Left renal pelvis (tissue), 4 donors: ENCODE measurements around the gene ZC3H7B. TPM values are rescaled to one million over a fixed set of nuclear protein-coding genes. Genes with fewer than 3 reads are reported as not detected.

Experiments
- DNase-seq, 4 donors: peaks; one replicate each; pipeline ENCODE4 v3.0.0-alpha.2; 2013; ENCODE audit warnings: low read depth in 4 of 4, low spot score in 3 of 4
- polyA plus RNA-seq, 4 donors: library from polyadenylated mRNA; unstranded; fragments of 120-200 nt; gene quantifications; one replicate each; pipeline ENCODE4 v1.2.1, GENCODE V29; 2013; ENCODE audit not compliant: insufficient read length in 4 of 4

Gene ZC3H7B
- polyA plus RNA-seq, 4 donors = 59.4 to 98.2 (median 75.2) TPM

DNA sequence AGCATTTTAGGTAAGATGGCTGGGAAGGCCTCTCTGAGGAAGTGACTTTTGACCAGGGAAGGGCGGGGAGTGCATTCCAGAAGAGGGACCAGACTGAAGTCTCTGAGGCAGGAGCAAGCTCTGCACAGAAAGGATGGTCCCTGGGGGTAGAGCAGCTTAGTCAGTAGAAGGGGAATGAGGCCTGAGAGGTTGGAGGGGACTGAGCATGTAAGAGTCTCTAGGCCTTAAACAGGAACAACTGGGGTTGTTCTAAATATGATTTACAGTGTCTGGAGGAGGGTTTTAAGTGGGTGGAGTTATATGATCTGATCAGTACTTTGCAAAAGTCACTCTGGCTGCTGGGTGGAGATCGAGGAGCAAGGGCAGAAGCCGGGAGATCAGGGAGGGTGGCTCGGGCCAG lies 48.8 kb downstream of the ZC3H7B start:
- no peak for DNase-seq

DNA sequence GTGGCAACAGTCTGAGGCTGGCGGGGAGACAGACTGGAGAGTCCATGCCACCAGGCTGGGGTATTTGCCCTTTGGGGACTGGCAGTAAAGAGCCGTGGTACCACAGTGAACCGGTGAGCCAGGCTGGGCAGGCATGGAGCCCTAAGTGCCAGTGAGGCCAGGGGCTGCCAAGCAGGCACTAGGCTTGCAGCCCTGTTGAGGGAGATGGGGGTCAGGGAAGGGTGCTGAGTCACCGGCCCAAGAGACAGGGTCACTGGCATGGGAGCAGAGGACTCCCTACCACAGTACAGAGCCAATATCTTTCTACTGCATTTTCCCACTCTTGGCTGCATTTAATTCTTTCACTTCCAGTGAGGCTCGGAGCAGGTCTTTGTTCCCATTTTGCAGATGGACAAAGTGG lies 49.7 kb downstream of the ZC3H7B start:
- no peak for DNase-seq

DNA sequence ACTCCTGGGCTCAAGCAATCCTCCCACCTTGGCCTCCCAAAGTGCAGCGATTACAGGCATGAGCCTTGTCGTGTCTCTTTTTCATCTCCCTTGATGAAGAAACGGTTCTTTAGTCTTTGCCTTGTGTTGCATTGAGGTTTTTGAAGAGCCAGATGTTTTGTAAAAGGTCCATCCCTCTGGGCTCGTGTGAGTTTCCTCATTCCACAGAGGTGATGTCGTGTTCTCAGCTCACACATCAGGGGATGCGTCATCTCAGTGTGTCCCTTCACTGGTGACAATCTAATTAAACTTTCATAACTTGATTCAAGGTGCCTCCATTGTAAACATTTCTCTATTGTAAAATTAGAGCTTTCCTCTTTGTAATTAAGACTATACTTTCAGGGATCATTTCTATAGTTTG lies 50.7 kb downstream of the ZC3H7B start:
- DNase-seq = no peak

DNA sequence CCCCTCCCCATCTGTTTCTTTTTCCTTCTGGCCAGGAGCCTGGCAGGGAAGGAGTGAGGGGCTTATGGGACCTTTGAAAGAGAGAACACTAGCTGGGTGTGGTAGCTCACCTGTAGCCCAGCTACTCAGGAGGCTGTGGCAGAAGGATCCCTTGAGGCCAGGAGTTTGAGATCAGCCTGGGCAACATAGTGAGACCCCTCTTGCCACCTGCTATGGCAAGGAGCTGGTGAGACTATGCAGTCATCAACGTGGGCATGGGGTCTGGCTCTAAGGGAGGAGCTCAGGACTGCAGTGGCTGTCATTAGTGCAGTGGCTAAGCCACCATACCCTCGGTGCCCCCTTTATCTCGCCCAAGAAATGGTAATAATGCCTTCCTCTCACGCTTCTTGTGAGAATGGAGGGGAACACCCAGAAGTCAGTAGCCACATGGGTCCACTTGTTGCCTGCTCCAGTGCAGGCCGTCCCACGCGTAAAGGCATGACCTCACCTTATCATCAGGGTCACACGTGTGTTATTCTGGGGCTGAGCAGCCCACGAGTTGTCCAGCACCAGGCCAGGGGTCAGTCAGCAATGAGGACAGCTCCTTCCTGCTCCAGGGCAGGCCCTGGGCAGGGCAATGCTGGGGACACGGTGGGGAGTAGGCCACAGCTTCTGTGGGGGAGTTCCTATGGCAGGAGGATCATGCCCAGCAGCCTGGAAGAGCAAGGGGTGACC lies 52.7 kb downstream of the ZC3H7B start:
- DNase-seq = no peak

DNA sequence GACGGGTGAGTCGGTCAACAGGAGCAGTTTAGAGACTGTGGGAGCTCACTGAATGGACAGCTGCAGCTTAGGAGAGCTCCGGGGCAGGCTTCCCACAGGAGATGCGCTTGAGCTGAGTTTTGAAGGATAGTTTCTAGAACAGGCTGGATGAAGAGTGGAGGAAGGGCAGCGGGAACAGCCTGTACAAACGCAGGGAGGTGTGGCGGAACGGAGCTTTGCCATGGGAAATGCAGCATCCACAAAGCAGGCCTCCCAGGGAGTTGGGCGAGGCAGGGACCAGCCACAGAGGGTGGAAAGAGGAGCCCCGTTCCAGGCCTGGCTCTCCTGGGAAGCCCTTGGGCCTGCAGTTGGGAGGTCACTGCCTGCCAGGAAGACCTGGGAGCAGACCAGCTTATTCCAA lies 53.7 kb downstream of the ZC3H7B start:
- DNase-seq = no peak

DNA sequence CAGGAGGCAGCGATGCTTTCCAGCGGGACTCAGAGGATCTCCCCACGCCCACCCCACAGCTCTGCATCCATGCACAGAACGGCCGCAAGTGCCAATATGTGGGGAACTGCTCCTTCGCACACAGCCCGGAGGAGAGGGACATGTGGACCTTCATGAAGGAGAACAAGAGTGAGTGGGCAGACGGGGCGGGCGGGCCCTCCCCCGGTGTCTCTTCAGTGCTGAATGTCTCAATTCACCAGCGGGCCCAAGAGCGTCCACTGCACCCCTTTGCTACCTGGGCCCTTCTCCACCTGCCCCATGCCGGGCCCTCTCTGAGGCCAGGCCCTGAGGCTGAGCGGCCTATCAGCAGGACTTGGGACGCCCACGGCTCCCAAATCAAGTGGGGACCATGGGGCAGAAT lies 54.6 kb downstream of the ZC3H7B start:
- no peak for DNase-seq

DNA sequence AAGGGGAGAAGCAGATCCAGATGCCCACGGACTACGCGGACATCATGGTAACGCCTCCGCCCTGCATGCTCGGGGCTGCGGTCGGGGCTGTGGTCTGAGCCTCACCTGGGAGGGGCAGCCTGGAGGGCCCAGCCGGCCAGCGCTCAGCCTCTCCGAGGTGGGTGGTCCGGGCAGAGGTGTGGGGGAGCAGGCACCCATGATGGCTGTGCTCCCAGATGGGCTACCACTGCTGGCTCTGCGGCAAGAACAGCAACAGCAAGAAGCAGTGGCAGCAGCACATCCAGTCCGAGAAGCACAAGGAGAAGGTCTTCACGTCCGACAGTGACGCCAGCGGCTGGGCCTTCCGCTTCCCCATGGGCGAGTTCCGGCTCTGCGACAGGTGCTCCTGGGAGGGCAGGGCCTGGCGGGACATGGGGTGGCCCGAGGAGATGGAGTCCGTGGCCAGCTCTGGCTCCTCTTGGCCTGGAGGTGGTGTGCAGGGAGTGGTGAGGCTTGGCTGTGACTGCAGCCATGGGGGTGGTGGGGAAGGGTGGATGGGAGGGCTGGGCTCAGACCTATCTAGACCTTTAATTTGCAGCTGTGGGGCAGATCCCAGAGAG lies 55.2 kb downstream of the ZC3H7B start:
- DNase-seq = no peak

DNA sequence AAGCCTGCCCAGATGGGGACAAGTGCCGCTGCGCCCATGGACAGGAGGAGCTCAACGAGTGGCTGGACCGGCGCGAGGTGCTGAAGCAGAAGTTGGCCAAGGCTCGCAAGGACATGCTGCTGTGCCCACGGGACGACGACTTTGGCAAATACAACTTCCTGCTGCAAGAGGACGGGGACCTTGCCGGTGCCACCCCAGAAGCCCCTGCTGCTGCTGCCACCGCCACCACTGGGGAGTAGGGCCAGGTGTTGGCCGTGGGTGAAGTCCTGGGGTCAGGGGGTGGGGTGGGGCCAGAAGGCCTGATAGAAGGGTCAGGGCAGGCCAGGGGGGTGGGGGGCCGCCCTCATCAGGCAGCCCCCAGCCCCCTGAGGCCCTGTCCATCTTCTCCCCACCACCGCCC lies 55.9 kb downstream of the ZC3H7B start:
- DNase-seq = no peak

DNA sequence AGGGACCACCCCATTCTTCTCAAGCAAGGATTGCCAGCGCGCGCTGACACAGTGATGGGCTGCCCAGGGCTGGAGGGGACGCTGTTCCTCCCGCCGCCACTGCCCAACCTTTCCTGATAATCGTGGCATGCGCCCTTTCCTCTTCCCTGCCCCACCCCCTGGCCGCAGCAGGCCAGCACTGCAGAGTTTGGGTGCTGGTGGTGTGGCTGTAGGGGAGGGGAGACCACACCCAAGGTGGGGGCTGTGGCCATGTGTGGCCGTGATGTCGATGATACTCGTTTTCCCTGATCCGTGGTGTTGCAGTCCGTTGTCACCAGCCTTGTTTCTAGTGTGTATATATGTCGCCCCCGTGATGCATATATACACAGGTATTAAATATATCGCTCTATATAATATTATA lies 57.6 kb downstream of the ZC3H7B start:
- DNase-seq = no peak

DNA sequence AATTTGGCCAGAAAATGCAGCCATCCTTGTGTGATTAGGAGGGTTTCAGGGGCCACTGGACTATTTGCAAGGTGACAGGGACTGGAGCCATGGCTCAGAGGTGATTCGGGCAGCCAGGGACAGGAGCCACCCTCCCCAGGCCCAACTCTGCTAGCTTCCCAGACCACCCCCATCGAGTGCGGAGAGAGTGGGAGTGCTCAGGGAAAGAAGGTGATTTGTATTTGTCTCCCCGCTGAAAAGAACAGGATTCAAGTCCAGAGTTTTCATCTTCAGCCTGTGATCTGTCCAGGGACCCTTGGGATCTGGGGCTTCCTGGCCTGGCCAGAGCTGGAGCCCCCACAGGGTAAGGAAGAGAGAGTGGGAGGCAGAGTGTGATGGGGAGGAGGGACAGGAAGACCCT lies 58.1 kb downstream of the ZC3H7B start:
- no peak for DNase-seq

DNA sequence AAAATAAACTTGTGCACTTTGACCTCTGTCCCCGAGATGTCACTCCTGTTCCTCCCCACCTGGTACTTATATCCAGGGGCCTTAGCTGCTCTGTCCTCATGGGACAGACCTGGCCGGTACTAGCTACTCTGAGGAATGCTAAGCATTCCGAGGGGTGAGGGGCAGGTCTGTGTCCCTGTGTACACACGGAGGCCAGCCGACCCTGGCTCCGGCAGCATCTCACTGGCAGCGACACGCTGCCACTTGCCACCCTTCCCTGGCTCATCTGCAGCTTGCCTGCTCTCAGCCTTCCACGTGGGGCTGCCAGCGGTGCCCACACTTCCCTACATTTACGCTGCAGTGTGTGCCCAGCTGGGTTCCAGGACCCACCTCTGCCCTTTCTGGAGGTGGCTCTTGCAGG lies 58.8 kb downstream of the ZC3H7B start:
- no peak for DNase-seq

DNA sequence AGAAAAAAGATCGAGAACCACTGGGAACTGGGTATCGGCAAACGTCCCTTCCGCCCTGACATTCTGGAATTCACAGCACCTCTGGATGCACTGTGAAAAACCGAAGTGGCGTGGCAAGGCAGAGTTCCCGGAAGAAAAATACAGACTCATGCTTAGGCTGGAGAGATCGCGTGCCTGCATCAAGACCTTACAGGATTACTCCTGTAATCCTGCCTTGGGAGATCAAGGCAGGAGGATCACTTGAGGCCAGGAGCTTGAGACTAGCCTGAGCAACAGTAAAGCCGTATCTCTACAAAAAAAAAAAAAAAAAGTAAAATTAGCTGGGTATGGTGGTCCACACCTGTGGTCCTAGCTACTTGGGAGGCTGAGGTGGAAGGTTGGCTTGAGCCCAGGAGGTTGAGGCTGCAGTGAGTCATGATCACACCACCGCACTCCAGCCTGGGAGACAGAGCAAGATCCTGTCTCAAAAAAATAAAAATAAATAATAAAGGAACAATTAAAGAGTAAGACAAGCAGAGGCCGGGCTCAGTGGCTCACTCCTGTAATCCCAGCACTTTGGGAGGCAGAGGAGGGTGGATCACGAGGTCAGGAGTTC lies 60.5 kb downstream of the ZC3H7B start:
- no peak for DNase-seq

DNA sequence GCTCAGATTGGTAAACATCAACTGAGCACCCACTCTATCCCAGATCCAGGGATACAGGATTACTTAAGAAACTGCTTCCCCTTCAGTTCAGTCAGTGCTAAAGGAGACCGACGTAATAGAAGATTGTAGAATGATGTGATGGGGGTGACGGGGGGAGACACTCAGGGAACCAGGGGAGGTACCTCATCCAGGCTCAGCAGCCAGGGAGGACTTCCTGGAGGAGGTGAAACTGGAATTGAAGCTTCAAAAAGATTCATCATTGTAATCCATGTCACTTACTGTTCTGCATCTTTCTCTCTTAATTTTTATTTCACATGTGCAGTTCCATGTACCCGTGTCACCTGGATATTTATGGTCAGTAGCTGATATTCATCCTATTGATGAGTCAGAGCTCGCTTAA lies 61.3 kb downstream of the ZC3H7B start:
- DNase-seq = no peak

DNA sequence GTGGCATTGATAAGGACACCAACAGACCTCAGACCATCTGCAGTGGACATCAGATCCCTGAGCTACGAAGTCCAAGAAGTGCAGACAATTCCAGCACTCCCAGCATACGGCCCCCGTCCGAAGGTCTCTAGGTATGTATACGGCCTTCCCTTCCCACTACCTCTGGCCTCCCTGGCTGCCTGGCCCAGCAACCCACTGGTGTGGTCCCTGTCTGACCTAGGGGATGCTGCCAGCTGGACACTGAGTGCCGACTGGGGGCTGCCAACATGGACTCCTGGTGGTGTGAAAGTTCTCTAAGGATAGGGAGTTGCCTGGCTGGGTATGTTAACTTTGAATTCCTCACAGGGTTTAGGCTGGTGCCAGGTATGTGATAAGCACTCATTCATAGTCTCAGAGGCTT lies 62.9 kb downstream of the ZC3H7B start:
- DNase-seq = no peak

DNA sequence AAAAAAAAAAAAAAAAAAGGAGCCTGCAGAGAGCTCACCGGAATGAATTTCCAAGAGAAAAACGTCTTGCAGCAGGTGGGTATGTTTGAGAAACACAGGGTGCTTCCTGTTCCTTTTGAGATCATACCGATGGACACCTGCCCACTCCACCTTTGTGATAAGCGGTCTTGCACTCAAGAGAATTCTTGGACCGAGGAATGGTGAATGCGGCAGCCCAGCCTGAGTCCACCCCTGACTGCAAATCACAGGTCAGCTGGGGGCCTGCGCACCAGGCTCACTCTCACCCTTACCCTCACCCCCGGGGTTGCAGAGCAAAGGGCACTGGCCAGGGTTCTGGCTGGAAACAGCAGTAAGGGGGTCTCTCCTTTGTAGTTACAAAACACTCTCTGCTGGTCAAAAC lies 63.6 kb downstream of the ZC3H7B start:
- DNase-seq = no peak

DNA sequence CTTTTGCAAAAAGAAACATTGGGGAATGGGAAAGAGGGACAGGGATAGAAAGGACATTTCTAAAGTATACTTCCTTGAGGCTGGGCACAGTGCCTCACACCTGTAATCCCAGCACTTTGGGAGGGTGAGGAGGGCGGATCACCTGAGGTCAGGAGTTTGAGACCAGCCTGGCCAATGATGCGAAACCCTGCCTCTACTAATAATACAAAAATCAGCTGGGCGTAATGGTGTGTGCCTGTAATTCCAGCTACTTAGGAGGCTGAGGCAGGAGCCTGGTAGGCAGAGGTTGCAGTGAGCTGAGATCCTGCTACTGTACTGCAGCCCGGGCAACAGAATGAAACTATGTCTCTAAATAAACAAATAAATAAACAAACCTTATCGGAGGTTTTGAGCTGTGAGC lies 64.1 kb downstream of the ZC3H7B start:
- no peak for DNase-seq

DNA sequence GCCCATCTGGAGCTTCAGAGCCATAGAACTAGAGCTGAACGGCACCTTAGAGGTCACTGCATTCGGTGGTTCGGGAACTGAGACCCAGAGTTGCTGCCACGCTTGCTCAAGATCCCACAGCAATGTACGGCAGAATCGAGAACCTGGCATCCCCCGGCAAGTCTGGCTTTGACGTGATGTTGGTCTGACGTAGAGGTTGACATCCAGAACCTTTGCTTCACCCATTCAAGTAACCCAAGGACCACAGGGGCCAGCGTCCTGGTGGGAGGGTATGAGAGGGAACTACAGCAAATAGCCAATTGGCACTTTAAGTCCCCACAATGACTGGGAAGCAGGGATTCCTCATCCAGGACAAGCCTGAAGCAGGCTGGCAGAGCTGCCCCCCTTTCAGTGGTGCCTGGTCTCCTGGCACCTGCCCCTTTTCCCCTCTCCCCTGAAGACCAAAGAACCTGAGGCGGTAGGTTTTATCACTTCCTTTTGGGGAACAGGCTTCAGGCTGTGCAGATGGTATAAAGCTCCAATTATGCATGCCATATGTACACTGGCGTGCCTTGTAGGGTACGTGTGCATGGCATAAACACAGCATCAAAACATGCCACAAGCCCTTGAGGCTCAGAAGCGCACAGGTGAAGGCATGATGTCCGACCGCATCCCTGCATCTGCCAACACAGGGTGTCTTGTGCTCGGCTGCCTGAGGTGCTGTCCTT lies 65.2 kb downstream of the ZC3H7B start:
- DNase-seq = no peak

DNA sequence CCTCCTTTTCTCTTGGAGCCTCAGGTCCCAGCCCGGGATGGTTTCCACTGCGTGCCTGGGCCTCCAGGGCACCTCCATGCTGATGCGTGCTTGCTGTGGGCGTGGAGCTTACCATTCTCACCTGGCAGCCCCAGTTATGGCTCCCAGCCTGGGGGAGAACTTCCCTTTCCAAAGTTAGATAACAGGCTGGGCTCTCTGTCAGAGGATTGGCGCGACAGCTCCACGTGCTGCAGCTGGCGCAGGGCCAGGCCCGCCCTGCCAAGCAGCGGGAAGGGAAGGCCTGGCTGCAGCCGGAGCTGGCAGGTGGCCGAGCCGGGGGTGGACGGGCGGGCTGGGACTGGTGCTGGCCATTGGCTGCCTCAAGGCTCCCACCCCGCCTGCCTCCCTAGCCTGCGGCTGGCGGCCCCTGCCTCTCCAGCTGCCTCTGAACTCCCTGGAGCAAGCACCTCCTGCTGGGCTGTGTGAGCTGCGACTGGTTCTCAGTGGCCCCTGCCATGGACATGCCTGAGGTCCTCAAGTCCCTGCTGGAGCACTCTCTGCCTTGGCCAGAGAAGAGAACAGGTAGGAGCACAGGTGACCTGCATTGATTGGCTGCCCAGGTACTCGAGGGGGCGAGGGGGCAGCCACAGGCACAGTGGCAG lies 65.8 kb downstream of the ZC3H7B start:
- peak; percentile 83 to 86 (median 84) for DNase-seq

DNA sequence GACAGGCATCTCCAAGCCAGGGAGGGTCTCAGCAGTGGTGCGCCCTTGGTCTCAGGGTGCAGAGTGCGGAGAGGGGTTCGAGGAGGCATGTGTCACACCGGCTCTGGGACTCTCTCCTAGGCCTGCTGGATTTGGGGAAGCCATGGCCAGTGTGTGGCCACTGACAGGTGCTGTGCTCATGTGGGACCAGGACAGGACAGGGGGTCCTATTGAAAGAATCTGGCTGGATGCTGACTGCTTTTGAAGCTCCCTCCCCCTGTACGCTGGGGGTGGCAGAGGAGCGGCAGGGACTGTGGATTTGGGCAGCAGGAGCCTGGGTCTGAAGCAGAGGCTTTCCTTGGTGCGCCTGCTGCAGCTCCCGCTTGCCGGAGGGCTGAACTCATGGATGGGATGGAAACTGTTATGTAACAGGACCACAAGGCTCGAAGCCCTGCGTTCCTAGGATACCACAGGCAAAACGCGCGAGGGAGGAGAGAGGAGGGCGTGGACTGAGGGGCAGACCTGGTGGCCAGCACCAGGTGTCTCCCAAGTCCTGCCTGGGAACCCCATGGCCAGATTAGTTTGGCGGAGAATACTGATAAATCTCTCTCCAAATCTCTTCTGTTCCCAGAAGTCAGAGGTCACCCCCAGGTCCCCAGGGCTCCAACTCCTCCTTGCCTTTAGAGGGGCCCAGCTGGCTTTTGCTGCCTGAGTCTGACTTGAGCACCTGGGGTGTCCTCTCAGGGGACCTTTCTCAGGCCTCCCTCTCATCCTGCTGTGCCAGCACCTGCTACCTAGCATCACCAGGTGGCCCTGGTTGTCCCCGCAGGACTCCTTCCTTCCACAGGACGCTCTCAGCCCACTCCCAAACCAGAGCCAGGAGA lies 66.6 kb downstream of the ZC3H7B start:
- DNase-seq = no peak
